GM20431 (cell line): ENCODE data around the gene SMAD5.

ENCODE experiments used
- in situ Hi-C: fragments of 300-500 bp; cut with MseI, MboI; formaldehyde crosslinking; loops from one replicate; pipeline ENCODE4 v1.15.0; 2020; ENCODE audit warnings: low sequenced_read_pairs; ENCODE audit not compliant: unreplicated experiment

Gene SMAD5

GRCh38 chr5:136114414-136115125, 18.1 kb upstream of the SMAD5 start:
- in situ Hi-C loops: no loop called here

GRCh38 chr5:136115183-136115865, 17.3 kb upstream of the SMAD5 start:
- in situ Hi-C loops: no loop called here

GRCh38 chr5:136120529-136120928, 12.1 kb upstream of the SMAD5 start:
- in situ Hi-C loops: no loop called here

GRCh38 chr5:136123236-136123768, 9.3 kb upstream of the SMAD5 start:
- in situ Hi-C loops: no loop called here

- in situ Hi-C loops: no loop called here
These were observed 5.1 kb upstream of the SMAD5 start for GRCh38 chr5:136127560-136127959.

- in situ Hi-C loops: no loop called here
These were observed 4.2 kb upstream of the SMAD5 start for GRCh38 chr5:136128481-136128880.

GRCh38 chr5:136129445-136129844, 3.2 kb upstream of the SMAD5 start:
- in situ Hi-C loops: no loop called here

GRCh38 chr5:136130581-136130980, 2.1 kb upstream of the SMAD5 start:
- in situ Hi-C loops: no loop called here

GRCh38 chr5:136132087-136132486, 558 bp upstream of the SMAD5 start:
- in situ Hi-C loops: no loop called here

- in situ Hi-C loops: no loop called here
These were observed 727 bp downstream of the SMAD5 start for GRCh38 chr5:136133222-136133921.

- in situ Hi-C loops: no loop called here
These were observed 1.3 kb downstream of the SMAD5 start for GRCh38 chr5:136133922-136134379.

GRCh38 chr5:136134653-136135052, 2.0 kb downstream of the SMAD5 start:
- in situ Hi-C loops: no loop called here

- in situ Hi-C loops: no loop called here
These were observed 2.9 kb downstream of the SMAD5 start for GRCh38 chr5:136135536-136135935.

- in situ Hi-C loops: no loop called here
These were observed 5.0 kb downstream of the SMAD5 start for GRCh38 chr5:136137497-136138220.

- in situ Hi-C loops: no loop called here
These were observed 8.9 kb downstream of the SMAD5 start for GRCh38 chr5:136141561-136141960.

GRCh38 chr5:136143312-136143711, 10.7 kb downstream of the SMAD5 start:
- in situ Hi-C loops: no loop called here

- in situ Hi-C loops: no loop called here
These were observed 11.1 kb downstream of the SMAD5 start for GRCh38 chr5:136143763-136144162.

GRCh38 chr5:136145030-136145429, 12.4 kb downstream of the SMAD5 start:
- in situ Hi-C loops: no loop called here

- in situ Hi-C loops: no loop called here
These were observed 13.6 kb downstream of the SMAD5 start for GRCh38 chr5:136146201-136146600.

- in situ Hi-C loops: no loop called here
These were observed 15.0 kb downstream of the SMAD5 start for GRCh38 chr5:136147632-136148031.
